IMR-90 (cell line): Measurements from ENCODE around the gene INTS14. TPM values are rescaled to one million over a fixed set of nuclear protein-coding genes. Genes with fewer than 3 reads are reported as not detected.

Source experiments
- ATAC-seq: fragments of 200-7000 bp; cut with Tn5 transposase; 2 replicates; pipeline ENCODE4 v1.9.1; 2020; ENCODE audit warnings: low read depth, mild to moderate bottlenecking, moderate library complexity
- BruUV-seq: library from RNA; stranded (reverse); fragments of 400-500 nt; replicated peaks from 2 replicates; lab custom pipeline; 2021; lab: Mats Ljungman, UMichigan
- CTCF ChIA-PET: fragments of 300-600 bp; formaldehyde crosslinking; extraction: SDS; loops from one replicate; lab custom pipeline; 2021; ENCODE audit warnings: antibody characterized with exemption; lab: Yijun Ruan, JAX
- POLR2A ChIA-PET: fragments of 300-600 bp; sonication (Branson Sonifier 250); formaldehyde crosslinking; loops from one replicate; lab custom pipeline; 2022; ENCODE audit warnings: antibody characterized with exemption; ENCODE audit not compliant: unreplicated experiment; lab: Charles Lee
- DNase-seq: peaks from one replicate; pipeline ENCODE4 v3.0.0; 2013
- H2AFZ ChIP-seq: replicated peaks from 2 replicates; pipeline ENCODE3; 2013; ENCODE audit warnings: low read length, mild to moderate bottlenecking; ENCODE audit not compliant: poor library complexity
- H2AK5ac ChIP-seq: 2 replicates; pipeline ENCODE4 v1.6.1; 2013; ENCODE audit warnings: low read depth, low read length, inconsistent platforms
- H2AK9ac ChIP-seq: replicated peaks from 2 replicates; pipeline ENCODE3; 2013; ENCODE audit warnings: mild to moderate bottlenecking, low read depth, low read length, moderate library complexity; ENCODE audit not compliant: poor library complexity
- H2BK120ac ChIP-seq: 2 replicates; pipeline ENCODE4 v1.6.1; 2013; ENCODE audit warnings: low read depth, low read length, inconsistent platforms
- H2BK15ac ChIP-seq: 3 replicates; pipeline ENCODE4 v1.6.1; 2013; ENCODE audit warnings: low read depth, low read length, inconsistent platforms
- H2BK20ac ChIP-seq: 2 replicates; pipeline ENCODE4 v1.6.1; 2013; ENCODE audit warnings: low read depth, mild to moderate bottlenecking, inconsistent platforms, low read length, moderate library complexity
- H2BK5ac ChIP-seq: 2 replicates; pipeline ENCODE4 v1.6.1; 2013; ENCODE audit warnings: mild to moderate bottlenecking, low read depth, low read length, inconsistent platforms; ENCODE audit not compliant: poor library complexity, severe bottlenecking
- H3K14ac ChIP-seq: replicated peaks from 2 replicates; pipeline ENCODE4 v1.6.1; 2013; ENCODE audit warnings: low read depth, low read length, inconsistent platforms
- H3K18ac ChIP-seq: 2 replicates; pipeline ENCODE4 v1.6.1; 2013; ENCODE audit warnings: low read depth, low read length, control low read depth
- H3K23ac ChIP-seq: 2 replicates; pipeline ENCODE4 v1.6.1; 2013; ENCODE audit warnings: low read depth, low read length, inconsistent platforms
- H3K27ac ChIP-seq: 2 replicates; pipeline ENCODE4 v1.5.1; 2013; ENCODE audit warnings: mild to moderate bottlenecking, control low read depth, low read length; ENCODE audit not compliant: insufficient read depth
- H3K27me3 ChIP-seq: 2 replicates; pipeline ENCODE4 v1.6.1; 2013; ENCODE audit warnings: low read length; ENCODE audit not compliant: control insufficient read depth, insufficient read depth
- H3K36me3 ChIP-seq: 2 replicates; pipeline ENCODE4 v1.6.1; 2013; ENCODE audit warnings: low read length, mixed read lengths; ENCODE audit not compliant: control insufficient read depth, insufficient read depth
- H3K4ac ChIP-seq: 2 replicates; pipeline ENCODE4 v1.6.1; 2013; ENCODE audit warnings: low read depth, low read length, inconsistent platforms
- H3K4me1 ChIP-seq: 2 replicates; pipeline ENCODE4 v1.6.1; 2013; ENCODE audit warnings: low read length, mixed read lengths; ENCODE audit not compliant: control insufficient read depth, insufficient read depth
- H3K4me2 ChIP-seq: 2 replicates; pipeline ENCODE4 v1.6.1; 2013; ENCODE audit warnings: low read depth, mild to moderate bottlenecking, control low read depth, low read length, moderate library complexity
- H3K4me3 ChIP-seq: 2 replicates; pipeline ENCODE4 v1.5.1; 2013; ENCODE audit warnings: low read depth, mild to moderate bottlenecking, control low read depth, low read length, moderate library complexity; ENCODE audit not compliant: insufficient read depth
- H3K56ac ChIP-seq: 2 replicates; pipeline ENCODE4 v1.6.1; 2013; ENCODE audit warnings: low read length, inconsistent platforms; ENCODE audit not compliant: insufficient read depth; ENCODE audit errors: extremely low read depth
- H3K79me1 ChIP-seq, 2 experiments: 2 replicates each; pipeline ENCODE4 v1.6.1; 2013; ENCODE audit warnings: low read length in 2 of 2, inconsistent platforms in 1 of 2, low read depth in 1 of 2
- H3K9ac ChIP-seq: 2 replicates; pipeline ENCODE4 v1.6.1; 2013; ENCODE audit warnings: low read depth, low read length, control low read depth
- H3K9me1 ChIP-seq: 2 replicates; pipeline ENCODE4 v1.6.1; 2013; ENCODE audit warnings: low read length, inconsistent platforms; ENCODE audit not compliant: insufficient read depth
- H3K9me3 ChIP-seq: 2 replicates; pipeline ENCODE4 v1.6.1; 2013; ENCODE audit warnings: low read length; ENCODE audit not compliant: control insufficient read depth, insufficient read depth
- H4K20me1 ChIP-seq: 2 replicates; pipeline ENCODE4 v1.6.1; 2013; ENCODE audit warnings: low read length, inconsistent platforms; ENCODE audit not compliant: insufficient read depth
- H4K5ac ChIP-seq: 2 replicates; pipeline ENCODE4 v1.6.1; 2013; ENCODE audit warnings: mild to moderate bottlenecking, low read depth, low read length, control low read depth
- H4K8ac ChIP-seq, 2 experiments: 2 replicates each; pipeline ENCODE4 v1.6.1; 2013; ENCODE audit warnings: low read depth in 2 of 2, low read length in 2 of 2, control low read depth in 1 of 2, inconsistent platforms in 1 of 2
- H4K91ac ChIP-seq: 2 replicates; pipeline ENCODE4 v1.6.1; 2013; ENCODE audit warnings: low read depth, low read length, inconsistent platforms; ENCODE audit not compliant: insufficient read depth
- CEBPB ChIP-seq: IDR thresholded peaks from 2 replicates; pipeline ENCODE4 v1.6.1; 2012; ENCODE audit warnings: low read depth, low read length, improper control_type of control experiment
- CHD1 ChIP-seq: IDR thresholded peaks from 2 replicates; pipeline ENCODE4 v1.6.1; 2012; ENCODE audit warnings: low read depth, low read length, improper control_type of control experiment
- FOS ChIP-seq: fragments of 150-350 bp; IDR thresholded peaks from 2 replicates; pipeline ENCODE4 v1.6.1; 2016; ENCODE audit warnings: low read depth, low read length
- NFE2L2 ChIP-seq: fragments of 150-350 bp; IDR thresholded peaks from 2 replicates; pipeline ENCODE4 v1.6.1; 2016; ENCODE audit warnings: low read depth, mild to moderate bottlenecking, low read length
- POLR2A ChIP-seq: IDR thresholded peaks from 2 replicates; pipeline ENCODE4 v1.6.1; 2012; ENCODE audit warnings: mild to moderate bottlenecking, low read depth, low read length
- RAD21 ChIP-seq: IDR thresholded peaks from 2 replicates; pipeline ENCODE4 v1.6.1; 2012; ENCODE audit warnings: low read length, improper control_type of control experiment
- RCOR1 ChIP-seq: IDR thresholded peaks from 2 replicates; pipeline ENCODE4 v1.6.1; 2012; ENCODE audit warnings: mild to moderate bottlenecking, low read length, improper control_type of control experiment; ENCODE audit not compliant: insufficient replicate concordance
- RFX5 ChIP-seq: IDR thresholded peaks from 2 replicates; pipeline ENCODE4 v1.8.0; 2012; ENCODE audit warnings: low read depth, mild to moderate bottlenecking, low read length, moderate library complexity
- SMC3 ChIP-seq: fragments of 150-350 bp; IDR thresholded peaks from 2 replicates; pipeline ENCODE4 v1.6.1; 2016; ENCODE audit warnings: low read depth, mild to moderate bottlenecking, antibody characterized with exemption, low read length, moderate library complexity
- WGBS, 2 experiments: methylation state at CpG; one replicate each; pipeline versions ENCODE4 v1.1.5 to v1.1.7; 2013; ENCODE audit warnings: missing lambda C conversion rate in 2 of 2; ENCODE audit not compliant: insufficient read length in 1 of 2; ENCODE audit errors: extremely low coverage in 2 of 2; 5-methylcytosine and 5-hydroxymethylcytosine counted together
- dilution Hi-C: fragments of 300-500 bp; cut with HindIII; formaldehyde crosslinking; loops from one replicate; pipeline ENCODE4 v1.14.3; 2018; ENCODE audit warnings: low sequenced_read_pairs; ENCODE audit not compliant: unreplicated experiment
- in situ Hi-C: fragments of 300-500 bp; cut with MboI; formaldehyde crosslinking; loops from 3 replicates; pipeline ENCODE4 v1.14.3; 2019; ENCODE audit warnings: low sequenced_read_pairs, inconsistent platforms, mixed read lengths
- intact Hi-C: fragments of 100-400 bp; cut with micrococcal nuclease; formaldehyde crosslinking; loops from 2 replicates; pipeline ENCODE4 v1.10.0; 2022
- polyA plus RNA-seq, 3 experiments: library from polyadenylated mRNA; depleted of rRNA; stranded (reverse); fragments of >200 nt; gene quantifications; 2 replicates each; pipeline ENCODE4 v1.2.3, GENCODE V29; 2012; ENCODE audit warnings: low replicate concordance in 1 of 3
- total RNA-seq: library from RNA; depleted of rRNA; stranded (reverse); fragments of >200 nt; gene quantifications from 2 replicates; pipeline ENCODE4 v1.2.3, GENCODE V29; 2012
- TF ChIP-seq, protein P1 (sequence below): fragments of 150-350 bp; IDR thresholded peaks from 2 replicates; pipeline ENCODE4 v1.6.1; 2017; ENCODE audit warnings: mild to moderate bottlenecking, antibody characterized with exemption, low read length, low read depth
- TF ChIP-seq, protein P2 (sequence below): fragments of 150-350 bp; IDR thresholded peaks from 2 replicates; pipeline ENCODE4 v1.6.1; 2016; ENCODE audit warnings: low read depth, mild to moderate bottlenecking, low read length, moderate library complexity, borderline replicate concordance
- TF ChIP-seq, protein P3 (sequence below): conservative IDR thresholded peaks from 2 replicates; pipeline ENCODE4 v1.5.1; 2012; ENCODE audit warnings: mild to moderate bottlenecking, low read depth, low read length, improper control_type of control experiment

Gene INTS14
- total and polyA plus RNA-seq, 2 of the 4 experiments (the other 2 are of a cell fraction), result 22.9 to 39.5 TPM

DNA sequence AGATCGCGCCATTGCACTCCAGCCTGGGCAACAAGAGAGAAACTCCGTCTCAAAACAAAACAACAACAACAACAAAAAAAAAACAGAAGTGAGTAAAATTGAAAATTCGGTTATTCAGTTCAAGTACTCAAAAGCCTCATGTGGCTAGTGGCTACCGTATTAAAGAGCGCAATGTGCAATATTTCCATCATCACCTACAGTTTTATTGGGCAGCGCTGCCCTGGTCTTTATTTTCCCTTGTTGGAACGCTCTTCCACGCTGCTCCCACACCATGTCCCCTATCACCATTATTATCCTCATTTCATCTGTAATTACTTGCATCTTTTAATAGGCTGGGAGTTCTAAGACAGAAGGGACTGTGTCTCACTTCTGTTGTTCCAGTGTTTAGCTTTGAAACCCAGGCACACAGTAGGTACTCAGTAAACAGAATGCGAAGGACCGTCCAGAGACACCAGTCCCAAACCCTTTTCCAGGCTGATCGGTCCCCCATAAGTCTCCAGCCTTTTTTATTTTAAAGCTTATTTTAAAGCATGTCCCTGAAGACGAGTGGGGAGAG lies 81.1 kb downstream of the INTS14 start:
- POLR2A ChIA-PET, result no interaction called here
- peak overlapping the region; percentile 41 for H3K4me3 ChIP-seq
- no peak for TF ChIP-seq CEBPB
- TF ChIP-seq SMC3, result no peak
- TF ChIP-seq CHD1, result no peak
- no peak for TF ChIP-seq NFE2L2
- TF ChIP-seq, protein P1, sequence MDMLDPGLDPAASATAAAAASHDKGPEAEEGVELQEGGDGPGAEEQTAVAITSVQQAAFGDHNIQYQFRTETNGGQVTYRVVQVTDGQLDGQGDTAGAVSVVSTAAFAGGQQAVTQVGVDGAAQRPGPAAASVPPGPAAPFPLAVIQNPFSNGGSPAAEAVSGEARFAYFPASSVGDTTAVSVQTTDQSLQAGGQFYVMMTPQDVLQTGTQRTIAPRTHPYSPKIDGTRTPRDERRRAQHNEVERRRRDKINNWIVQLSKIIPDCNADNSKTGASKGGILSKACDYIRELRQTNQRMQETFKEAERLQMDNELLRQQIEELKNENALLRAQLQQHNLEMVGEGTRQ, result no peak
- TF ChIP-seq, protein P2, sequence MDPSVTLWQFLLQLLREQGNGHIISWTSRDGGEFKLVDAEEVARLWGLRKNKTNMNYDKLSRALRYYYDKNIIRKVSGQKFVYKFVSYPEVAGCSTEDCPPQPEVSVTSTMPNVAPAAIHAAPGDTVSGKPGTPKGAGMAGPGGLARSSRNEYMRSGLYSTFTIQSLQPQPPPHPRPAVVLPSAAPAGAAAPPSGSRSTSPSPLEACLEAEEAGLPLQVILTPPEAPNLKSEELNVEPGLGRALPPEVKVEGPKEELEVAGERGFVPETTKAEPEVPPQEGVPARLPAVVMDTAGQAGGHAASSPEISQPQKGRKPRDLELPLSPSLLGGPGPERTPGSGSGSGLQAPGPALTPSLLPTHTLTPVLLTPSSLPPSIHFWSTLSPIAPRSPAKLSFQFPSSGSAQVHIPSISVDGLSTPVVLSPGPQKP, result no peak
- no peak for TF ChIP-seq RFX5
- TF ChIP-seq POLR2A, result no peak
- TF ChIP-seq RCOR1, result no peak
- TF ChIP-seq RAD21, result no peak
- TF ChIP-seq, protein P3, sequence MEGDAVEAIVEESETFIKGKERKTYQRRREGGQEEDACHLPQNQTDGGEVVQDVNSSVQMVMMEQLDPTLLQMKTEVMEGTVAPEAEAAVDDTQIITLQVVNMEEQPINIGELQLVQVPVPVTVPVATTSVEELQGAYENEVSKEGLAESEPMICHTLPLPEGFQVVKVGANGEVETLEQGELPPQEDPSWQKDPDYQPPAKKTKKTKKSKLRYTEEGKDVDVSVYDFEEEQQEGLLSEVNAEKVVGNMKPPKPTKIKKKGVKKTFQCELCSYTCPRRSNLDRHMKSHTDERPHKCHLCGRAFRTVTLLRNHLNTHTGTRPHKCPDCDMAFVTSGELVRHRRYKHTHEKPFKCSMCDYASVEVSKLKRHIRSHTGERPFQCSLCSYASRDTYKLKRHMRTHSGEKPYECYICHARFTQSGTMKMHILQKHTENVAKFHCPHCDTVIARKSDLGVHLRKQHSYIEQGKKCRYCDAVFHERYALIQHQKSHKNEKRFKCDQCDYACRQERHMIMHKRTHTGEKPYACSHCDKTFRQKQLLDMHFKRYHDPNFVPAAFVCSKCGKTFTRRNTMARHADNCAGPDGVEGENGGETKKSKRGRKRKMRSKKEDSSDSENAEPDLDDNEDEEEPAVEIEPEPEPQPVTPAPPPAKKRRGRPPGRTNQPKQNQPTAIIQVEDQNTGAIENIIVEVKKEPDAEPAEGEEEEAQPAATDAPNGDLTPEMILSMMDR, result no peak
- no peak for TF ChIP-seq FOS

More for the DNA sequence above, 81.1 kb downstream of the INTS14 start:
- Histone ChIP-seq H3K79me1 (peaks cover 15 to 37% of the 10 kb centered on the region in 2 experiments), H3K14ac (peak overlapping the region; percentile 58; the same call in 1 of the 2 replicates), H3K9me3 (no peaks in the 10 kb centered on the region), H3K18ac (peak overlapping the region; percentile 48), H2AFZ (peak overlapping the region; percentile 88), H3K9ac (peak overlapping the region; percentile 79), H2BK20ac (peak overlapping the region; percentile 6; the same call in 1 of the 2 replicates), H2BK120ac (peak overlapping the region; percentile 38; the same call in 1 of the 2 replicates), H2AK9ac (no peak overlapping the region), H2BK15ac (peak overlapping the region; percentile 51; the same call in 2 of the 3 replicates), H2BK5ac (peak overlapping the region; percentile 6), H2AK5ac (no peak overlapping the region), H3K27ac (peak overlapping the region; percentile 54), H3K36me3 (peaks cover 2% of the 10 kb centered on the region; the same call in 1 of the 2 replicates), H3K9me1 (peaks cover 18% of the 10 kb centered on the region), H4K91ac (peak overlapping the region; percentile 69; the same call in 1 of the 2 replicates), H3K56ac (peak overlapping the region; percentile 63), H4K20me1 (peaks cover 26% of the 10 kb centered on the region), H3K23ac (peak overlapping the region; percentile 82), H4K5ac (peak overlapping the region; percentile 74), H3K4me1 (peaks cover 10% of the 10 kb centered on the region), H4K8ac (peak overlapping the region; percentile 61 to 86), H3K27me3 (no peaks in the 10 kb centered on the region), H3K4ac (peak overlapping the region; percentile 59), H3K4me2 (peak overlapping the region; percentile 64)
- CTCF ChIA-PET, result interaction anchor here (0.6 to 1.6 kb wide), 3 partner anchors 13 to 1252 kb away, joined by 3 to 4 read pairs (median 3); no protein-coding TSS in a partner anchor
- WGBS, 2 experiments, result 13% methylated on average over 6 of the region's 13 CpGs; no CpG with 5 or more reads in 1 of the 2 experiments
- intact Hi-C loops, result loop anchor here (2.0 kb wide), 1 partner anchor 13 kb away; the partner anchor contains the start of gene DPP8
- dilution Hi-C loops, result no loop called here
- BruUV-seq, result no TSS peak
- in situ Hi-C loops, result no loop called here
- ATAC-seq (peak; percentile 2), DNase-seq (no peak)
